ENCODE results near the gene FAF1. TPM values are rescaled to one million over a fixed set of nuclear protein-coding genes. Genes with fewer than 3 reads are reported as not detected.

The FAF1 gene
- total RNA-seq, 4 donors from 2014 or later, result 36.9 to 77.6 (median 48.3) TPM

DNA sequence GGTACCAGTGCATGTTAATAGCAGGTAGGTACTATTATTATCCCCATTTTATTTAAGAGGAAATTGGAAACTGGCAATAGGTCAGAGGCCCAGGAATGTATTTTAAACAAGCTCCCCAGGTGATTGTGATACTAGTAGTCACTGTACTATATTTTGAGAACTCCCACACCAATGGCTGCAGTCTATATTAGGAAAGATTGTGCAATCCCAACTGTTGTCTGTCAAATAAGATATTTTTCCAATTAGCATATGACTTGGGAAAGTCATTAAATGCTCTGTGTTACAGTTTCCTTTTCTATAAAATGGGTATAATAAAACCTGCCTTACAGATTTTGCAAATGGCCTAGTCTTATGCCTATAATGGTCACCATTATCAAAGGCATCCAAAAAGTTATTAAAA lies 442.6 kb downstream of the FAF1 start:
- Histone ChIP-seq H3K27me3 (no peaks in the 10 kb centered on the region), H3K4me3 (no peak overlapping the region), H3K4me1 (no peaks in the 10 kb centered on the region), H3K36me3 (peaks cover 0 to 8% (median 0%) of the 10 kb centered on the region in 3 donors), H3K27ac (no peak overlapping the region), H3K9me3 (no peaks in the 10 kb centered on the region)
- TF ChIP-seq POLR2A (IDR thresholded peaks at IDR 0.05) (no peak), CTCF (IDR thresholded peaks at IDR 0.05) (no peak)
- no peak for DNase-seq

DNA sequence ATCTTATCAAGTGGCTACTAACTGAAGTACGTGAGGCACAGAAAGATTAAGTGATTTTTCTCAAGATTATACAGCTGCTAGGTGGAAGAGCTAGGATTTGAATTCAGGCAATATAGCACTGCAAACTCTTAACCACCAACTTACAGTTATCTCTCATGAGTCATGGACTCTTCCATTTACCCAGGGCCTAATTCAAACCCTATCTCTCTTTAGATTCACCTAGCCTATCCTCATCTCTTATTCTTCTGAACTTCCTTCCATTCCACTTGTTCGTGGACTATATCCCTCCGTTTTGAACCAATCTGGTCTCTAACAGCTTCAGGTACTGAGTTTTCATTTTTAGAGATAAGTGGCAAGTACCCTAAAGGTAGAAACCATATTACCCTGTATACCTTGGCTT lies 444.0 kb downstream of the FAF1 start:
- no peaks in the 10 kb centered on the region for H3K27me3 ChIP-seq
- no peak for DNase-seq
- TF ChIP-seq POLR2A (IDR thresholded peaks at IDR 0.05) (no peak), CTCF (IDR thresholded peaks at IDR 0.05) (no peak)
- peaks cover 0 to 8% (median 0%) of the 10 kb centered on the region in 3 donors for H3K36me3 ChIP-seq
- no peak overlapping the region for H3K27ac ChIP-seq
- no peaks in the 10 kb centered on the region for H3K4me1 ChIP-seq
- H3K9me3 ChIP-seq, result no peaks in the 10 kb centered on the region
- H3K4me3 ChIP-seq, result no peak overlapping the region

GRCh38 chr1:50508040-50508586 lies 452.0 kb downstream of the FAF1 start:
- H3K4me3 ChIP-seq, result no peak overlapping the region

DNA sequence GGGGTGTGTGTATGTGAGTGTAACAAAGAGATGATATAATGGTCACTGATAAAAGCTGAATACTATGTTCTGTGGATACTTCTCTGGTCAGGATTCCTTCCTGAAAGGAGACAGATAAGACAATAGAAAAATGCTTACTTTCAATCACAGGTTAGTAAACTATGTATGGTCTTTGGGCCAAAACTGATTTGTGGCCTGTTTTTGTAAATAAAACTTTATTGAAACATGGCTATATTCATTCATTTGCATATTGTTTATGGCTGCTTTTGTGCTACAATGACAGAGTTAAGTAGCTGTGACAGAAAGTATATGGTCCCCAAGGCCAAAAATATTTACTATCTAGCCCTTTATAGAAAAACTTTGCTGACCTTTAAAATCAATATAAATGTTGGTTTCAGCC lies 454.6 kb downstream of the FAF1 start:
- H3K9me3 ChIP-seq, result no peaks in the 10 kb centered on the region
- H3K27ac ChIP-seq, result no peak overlapping the region
- TF ChIP-seq CTCF (IDR thresholded peaks at IDR 0.05), result no peak
- TF ChIP-seq POLR2A (IDR thresholded peaks at IDR 0.05), result no peak
- no peak overlapping the region for H3K4me3 ChIP-seq
- no peaks in the 10 kb centered on the region for H3K4me1 ChIP-seq
- H3K27me3 ChIP-seq, result no peaks in the 10 kb centered on the region
- peaks cover 0 to 15% (median 0%) of the 10 kb centered on the region in 3 donors for H3K36me3 ChIP-seq
- no peak for DNase-seq

More at GRCh38 chr1:50508040-50508586, 452.0 kb downstream of the FAF1 start:
- peaks cover 0 to 14% (median 0%) of the 10 kb centered on the region in 3 donors for H3K36me3 ChIP-seq
- no peaks in the 10 kb centered on the region for H3K9me3 ChIP-seq
- H3K27me3 ChIP-seq, result no peaks in the 10 kb centered on the region
- DNase-seq, result no peak
- H3K4me1 ChIP-seq, result no peaks in the 10 kb centered on the region
- H3K27ac ChIP-seq, result no peak overlapping the region
- TF ChIP-seq POLR2A (IDR thresholded peaks at IDR 0.05), result no peak
- no peak for TF ChIP-seq CTCF (IDR thresholded peaks at IDR 0.05)

GRCh38 chr1:50503515-50503914 lies 456.6 kb downstream of the FAF1 start:
- H3K4me3 ChIP-seq, result no peak overlapping the region
- H3K27me3 ChIP-seq, result no peaks in the 10 kb centered on the region
- TF ChIP-seq CTCF (IDR thresholded peaks at IDR 0.05), result no peak
- TF ChIP-seq POLR2A (IDR thresholded peaks at IDR 0.05), result no peak
- no peaks in the 10 kb centered on the region for H3K4me1 ChIP-seq
- H3K36me3 ChIP-seq, result peaks cover 0 to 25% (median 0%) of the 10 kb centered on the region in 3 donors
- H3K9me3 ChIP-seq, result no peaks in the 10 kb centered on the region
- no peak for DNase-seq
- no peak overlapping the region for H3K27ac ChIP-seq

GRCh38 chr1:50502147-50502546 lies 457.9 kb downstream of the FAF1 start:
- no peak overlapping the region for H3K27ac ChIP-seq
- peaks cover 0 to 10% (median 0%) of the 10 kb centered on the region in 4 donors for H3K9me3 ChIP-seq
- no peaks in the 10 kb centered on the region for H3K27me3 ChIP-seq
- no peak for DNase-seq
- H3K4me1 ChIP-seq, result no peaks in the 10 kb centered on the region
- TF ChIP-seq CTCF (IDR thresholded peaks at IDR 0.05) (no peak), POLR2A (IDR thresholded peaks at IDR 0.05) (no peak)
- peaks cover 0 to 36% (median 0%) of the 10 kb centered on the region in 3 donors for H3K36me3 ChIP-seq
- H3K4me3 ChIP-seq, result no peak overlapping the region
